Activated naive CD8-positive, alpha-beta T cell (primary cell): Measurements from ENCODE around the gene DSG4.

Experiments
- H3K27ac Mint-ChIP-seq: one replicate; pipeline ENCODE4 v1.8.0; 2021; ENCODE audit warnings: mixed read lengths
- H3K27me3 Mint-ChIP-seq: one replicate; pipeline ENCODE4 v1.8.0; 2021; ENCODE audit warnings: mixed read lengths
- H3K36me3 Mint-ChIP-seq: one replicate; pipeline ENCODE4 v1.8.0; 2021; ENCODE audit warnings: mixed read lengths
- H3K4me1 Mint-ChIP-seq: one replicate; pipeline ENCODE4 v1.8.0; 2021; ENCODE audit warnings: low read depth, mixed read lengths
- H3K4me3 Mint-ChIP-seq: one replicate; pipeline ENCODE4 v1.8.0; 2021; ENCODE audit warnings: mild to moderate bottlenecking, mixed read lengths
- H3K9me3 Mint-ChIP-seq: one replicate; pipeline ENCODE4 v1.8.0; 2021; ENCODE audit warnings: low read depth, mixed read lengths

DSG4 gene

GRCh38 chr18:31426871-31427406 is 50.4 kb downstream of the DSG4 start:
- H3K9me3 Mint-ChIP-seq = peaks cover 3% of the 10 kb centered on the region
- no peak overlapping the region for H3K27ac Mint-ChIP-seq
- H3K36me3 Mint-ChIP-seq = no peaks in the 10 kb centered on the region
- H3K27me3 Mint-ChIP-seq = no peaks in the 10 kb centered on the region
- H3K4me3 Mint-ChIP-seq = no peak overlapping the region
- no peaks in the 10 kb centered on the region for H3K4me1 Mint-ChIP-seq

DNA sequence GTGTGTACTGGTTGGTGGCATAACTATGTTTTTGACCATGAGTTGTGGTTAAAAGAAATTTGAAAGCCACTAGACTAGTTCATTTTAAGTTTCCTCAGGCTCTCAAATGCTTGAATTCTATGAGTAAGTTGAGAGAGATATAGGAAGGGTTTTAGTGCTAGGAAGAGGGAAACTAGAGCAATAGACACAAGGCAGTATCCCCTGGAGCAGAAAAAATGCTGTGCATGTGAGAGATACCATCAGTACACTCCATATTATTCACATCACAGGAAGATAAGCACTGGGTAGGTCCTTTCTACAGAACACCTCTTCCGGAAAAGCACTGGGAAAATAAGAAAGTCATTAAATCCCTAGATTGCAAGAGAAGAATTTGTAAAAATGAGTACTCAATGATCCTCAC is 51.6 kb downstream of the DSG4 start:
- Mint-ChIP-seq H3K27ac (no peak overlapping the region), H3K4me3 (no peak overlapping the region), H3K27me3 (no peaks in the 10 kb centered on the region), H3K36me3 (no peaks in the 10 kb centered on the region), H3K4me1 (no peaks in the 10 kb centered on the region), H3K9me3 (peaks cover 3% of the 10 kb centered on the region)

DNA sequence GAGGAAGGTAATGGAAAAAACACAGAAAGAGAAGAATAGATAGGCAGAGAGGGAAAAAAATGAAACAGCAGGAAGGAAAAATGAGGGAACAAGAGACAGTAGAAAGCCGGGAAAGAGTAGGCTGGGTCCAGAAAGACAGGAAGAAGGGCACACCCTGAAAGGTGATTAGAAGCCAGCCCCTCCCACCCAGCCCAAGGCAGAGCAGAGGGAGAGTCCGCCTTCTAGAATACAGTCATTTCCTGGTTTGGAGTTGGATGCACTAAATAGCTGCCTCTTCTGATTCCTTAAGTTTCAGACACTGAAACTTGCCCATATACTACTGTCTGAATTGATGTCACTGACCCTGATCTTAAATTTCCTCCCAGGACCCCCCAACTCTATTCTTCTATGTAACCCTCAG is 53.0 kb downstream of the DSG4 start:
- no peaks in the 10 kb centered on the region for H3K4me1 Mint-ChIP-seq
- no peak overlapping the region for H3K4me3 Mint-ChIP-seq
- no peaks in the 10 kb centered on the region for H3K9me3 Mint-ChIP-seq
- H3K27ac Mint-ChIP-seq = no peak overlapping the region
- H3K36me3 Mint-ChIP-seq = no peaks in the 10 kb centered on the region
- H3K27me3 Mint-ChIP-seq = peaks cover 2% of the 10 kb centered on the region

DNA sequence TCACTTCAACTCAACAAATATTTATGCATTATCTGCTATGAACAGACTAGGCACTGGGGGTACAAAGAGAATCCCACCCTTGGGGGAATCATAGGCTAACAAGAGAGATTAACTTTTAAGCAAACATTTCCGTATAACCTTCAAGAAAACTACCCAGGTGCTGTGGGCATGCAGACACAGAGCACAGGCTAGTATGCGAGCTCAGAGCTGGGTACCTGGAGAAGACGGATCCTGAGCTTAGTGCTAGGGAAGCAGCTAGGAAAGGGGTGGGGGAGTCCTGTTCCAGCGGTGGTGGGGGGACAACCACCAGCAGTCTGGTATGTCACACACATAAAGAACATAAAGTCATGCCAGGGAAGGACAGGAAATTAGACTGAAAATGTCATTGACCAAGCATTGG is 53.5 kb downstream of the DSG4 start:
- H3K9me3 Mint-ChIP-seq = no peaks in the 10 kb centered on the region
- H3K27ac Mint-ChIP-seq = no peak overlapping the region
- no peaks in the 10 kb centered on the region for H3K4me1 Mint-ChIP-seq
- no peak overlapping the region for H3K4me3 Mint-ChIP-seq
- H3K27me3 Mint-ChIP-seq = peaks cover 2% of the 10 kb centered on the region
- H3K36me3 Mint-ChIP-seq = no peaks in the 10 kb centered on the region

GRCh38 chr18:31430554-31430953 is 54.0 kb downstream of the DSG4 start:
- H3K4me3 Mint-ChIP-seq = no peak overlapping the region
- H3K27ac Mint-ChIP-seq = no peak overlapping the region
- H3K27me3 Mint-ChIP-seq = peaks cover 2% of the 10 kb centered on the region
- no peaks in the 10 kb centered on the region for H3K4me1 Mint-ChIP-seq
- no peaks in the 10 kb centered on the region for H3K9me3 Mint-ChIP-seq
- H3K36me3 Mint-ChIP-seq = no peaks in the 10 kb centered on the region

GRCh38 chr18:31432316-31432715 is 55.7 kb downstream of the DSG4 start:
- Mint-ChIP-seq H3K4me1 (no peaks in the 10 kb centered on the region), H3K36me3 (no peaks in the 10 kb centered on the region), H3K27ac (no peak overlapping the region), H3K27me3 (peaks cover 2% of the 10 kb centered on the region), H3K4me3 (no peak overlapping the region), H3K9me3 (no peaks in the 10 kb centered on the region)

- H3K27me3 Mint-ChIP-seq = peaks cover 2% of the 10 kb centered on the region
- H3K4me3 Mint-ChIP-seq = no peak overlapping the region
- H3K36me3 Mint-ChIP-seq = no peaks in the 10 kb centered on the region
- H3K4me1 Mint-ChIP-seq = no peaks in the 10 kb centered on the region
- no peak overlapping the region for H3K27ac Mint-ChIP-seq
- H3K9me3 Mint-ChIP-seq = no peaks in the 10 kb centered on the region
Observed at GRCh38 chr18:31436825-31437224, 60.2 kb downstream of the DSG4 start.

GRCh38 chr18:31438402-31438801 is 61.8 kb downstream of the DSG4 start:
- H3K36me3 Mint-ChIP-seq = no peaks in the 10 kb centered on the region
- H3K27me3 Mint-ChIP-seq = peaks cover 2% of the 10 kb centered on the region
- no peaks in the 10 kb centered on the region for H3K4me1 Mint-ChIP-seq
- no peaks in the 10 kb centered on the region for H3K9me3 Mint-ChIP-seq
- no peak overlapping the region for H3K27ac Mint-ChIP-seq
- no peak overlapping the region for H3K4me3 Mint-ChIP-seq

GRCh38 chr18:31439807-31440325 is 63.3 kb downstream of the DSG4 start:
- H3K9me3 Mint-ChIP-seq = no peaks in the 10 kb centered on the region
- H3K4me3 Mint-ChIP-seq = no peak overlapping the region
- no peaks in the 10 kb centered on the region for H3K4me1 Mint-ChIP-seq
- H3K36me3 Mint-ChIP-seq = no peaks in the 10 kb centered on the region
- H3K27me3 Mint-ChIP-seq = no peaks in the 10 kb centered on the region
- H3K27ac Mint-ChIP-seq = no peak overlapping the region

DNA sequence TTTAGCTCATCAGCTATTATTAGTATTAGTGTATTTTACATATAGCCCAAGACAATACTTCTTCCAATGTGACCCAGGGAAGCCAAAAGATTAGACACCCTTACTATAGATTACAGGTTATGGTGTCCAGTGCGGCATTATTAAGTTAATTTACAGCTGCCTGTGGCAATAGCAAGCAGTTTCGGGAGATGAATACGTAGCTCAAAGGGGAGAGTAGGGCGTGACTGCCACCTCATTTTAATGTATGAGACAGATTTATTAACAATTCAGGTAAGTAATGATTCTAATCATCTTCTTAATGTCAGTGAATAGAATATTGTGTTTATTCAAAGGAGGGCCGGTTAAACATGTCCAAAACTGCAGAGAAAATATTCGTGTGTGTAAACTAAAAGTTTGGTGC is 64.2 kb downstream of the DSG4 start:
- Mint-ChIP-seq H3K27ac (no peak overlapping the region), H3K4me1 (no peaks in the 10 kb centered on the region), H3K9me3 (no peaks in the 10 kb centered on the region), H3K4me3 (no peak overlapping the region), H3K27me3 (no peaks in the 10 kb centered on the region), H3K36me3 (no peaks in the 10 kb centered on the region)

DNA sequence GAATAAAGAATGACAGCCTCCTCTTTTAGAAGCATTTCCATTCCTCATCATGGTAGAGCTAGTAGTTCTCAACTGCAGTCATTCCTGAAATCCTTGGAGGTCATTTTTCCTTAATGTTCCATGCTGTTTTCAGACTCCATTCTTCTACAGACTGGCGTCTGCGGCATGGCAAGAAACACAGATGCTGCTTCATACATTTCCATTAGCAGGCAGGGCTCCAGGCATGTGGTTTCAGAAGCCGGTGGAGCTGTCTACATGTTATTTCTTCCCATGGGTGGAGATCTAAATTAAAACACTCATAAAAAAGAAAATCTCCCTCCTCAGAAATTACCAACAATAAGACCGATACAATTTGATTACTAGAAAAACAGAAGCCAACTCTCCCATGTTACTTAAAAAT is 64.9 kb downstream of the DSG4 start:
- no peaks in the 10 kb centered on the region for H3K27me3 Mint-ChIP-seq
- no peaks in the 10 kb centered on the region for H3K36me3 Mint-ChIP-seq
- H3K27ac Mint-ChIP-seq = no peak overlapping the region
- H3K9me3 Mint-ChIP-seq = no peaks in the 10 kb centered on the region
- H3K4me1 Mint-ChIP-seq = no peaks in the 10 kb centered on the region
- no peak overlapping the region for H3K4me3 Mint-ChIP-seq

DNA sequence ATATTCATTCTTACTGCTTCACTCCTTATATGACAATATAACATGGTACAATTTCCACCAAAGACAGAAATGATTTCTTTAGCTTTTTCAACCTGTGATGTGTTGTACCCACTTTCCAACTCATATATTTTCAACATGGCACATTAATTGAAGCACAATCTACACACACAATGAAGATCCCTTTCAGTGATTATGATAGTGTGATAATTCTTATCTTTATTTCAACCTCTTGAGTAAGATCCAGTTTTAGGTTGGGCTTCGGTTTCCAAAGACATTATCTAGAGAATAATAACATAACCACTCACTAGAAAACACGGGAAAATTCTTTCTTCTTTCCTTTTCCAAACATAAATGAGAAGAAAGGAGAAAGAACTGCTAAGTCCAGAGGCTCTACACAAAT is 67.6 kb downstream of the DSG4 start:
- Mint-ChIP-seq H3K27me3 (no peaks in the 10 kb centered on the region), H3K9me3 (no peaks in the 10 kb centered on the region), H3K4me1 (no peaks in the 10 kb centered on the region), H3K4me3 (no peak overlapping the region), H3K27ac (no peak overlapping the region), H3K36me3 (no peaks in the 10 kb centered on the region)

GRCh38 chr18:31445908-31446307 is 69.3 kb downstream of the DSG4 start:
- no peaks in the 10 kb centered on the region for H3K9me3 Mint-ChIP-seq
- H3K4me1 Mint-ChIP-seq = no peaks in the 10 kb centered on the region
- H3K4me3 Mint-ChIP-seq = no peak overlapping the region
- H3K27me3 Mint-ChIP-seq = no peaks in the 10 kb centered on the region
- no peak overlapping the region for H3K27ac Mint-ChIP-seq
- H3K36me3 Mint-ChIP-seq = no peaks in the 10 kb centered on the region

- Mint-ChIP-seq H3K4me1 (no peaks in the 10 kb centered on the region), H3K9me3 (no peaks in the 10 kb centered on the region), H3K4me3 (no peak overlapping the region), H3K27ac (no peak overlapping the region), H3K36me3 (no peaks in the 10 kb centered on the region), H3K27me3 (no peaks in the 10 kb centered on the region)
Observed at GRCh38 chr18:31446854-31447253, 70.3 kb downstream of the DSG4 start.

DNA sequence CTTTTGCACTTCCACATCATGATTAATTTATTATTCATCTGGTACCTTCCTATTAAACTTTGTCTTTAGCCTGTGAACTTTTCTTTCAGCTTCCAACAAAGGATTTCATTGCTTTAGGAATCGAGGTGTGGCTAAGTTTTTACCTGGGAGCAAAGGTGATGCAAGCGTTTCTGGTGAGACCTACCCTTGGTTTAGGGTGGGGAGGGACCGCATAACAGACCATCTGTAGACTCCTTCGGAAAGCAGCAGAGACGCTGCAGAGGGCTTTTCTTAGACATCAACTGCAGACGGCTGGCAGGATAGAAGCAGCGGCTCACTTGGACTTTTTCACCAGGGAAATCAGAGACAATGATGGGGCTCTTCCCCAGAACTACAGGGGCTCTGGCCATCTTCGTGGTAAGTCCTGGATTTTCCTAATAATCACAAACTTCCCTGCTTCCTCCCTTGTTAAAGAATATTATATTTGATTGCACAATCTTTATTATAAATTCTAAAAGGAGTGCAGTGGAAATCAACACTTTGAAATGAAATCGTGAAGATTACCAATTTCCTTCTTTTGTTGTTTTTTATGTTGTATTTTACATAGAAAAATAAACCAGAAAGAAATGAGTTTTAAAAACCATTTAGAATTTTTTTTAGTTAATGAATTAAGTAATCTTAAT is 71.1 kb downstream of the DSG4 start, which contains the start of gene DSG3:
DSG3 (plus strand) TSS at position 212 of the 662 bp plus-strand sequence; CDS start at position 349, 137 bp downstream.
- H3K36me3 Mint-ChIP-seq = no peaks in the 10 kb centered on the region
- no peaks in the 10 kb centered on the region for H3K9me3 Mint-ChIP-seq
- H3K27me3 Mint-ChIP-seq = no peaks in the 10 kb centered on the region
- H3K4me1 Mint-ChIP-seq = no peaks in the 10 kb centered on the region
- no peak within 1 kb of the TSS for H3K4me3 Mint-ChIP-seq
- H3K27ac Mint-ChIP-seq = no peak within 1 kb of the TSS

GRCh38 chr18:31450409-31450808 is 73.8 kb downstream of the DSG4 start:
- H3K27ac Mint-ChIP-seq = no peak overlapping the region
- no peak overlapping the region for H3K4me3 Mint-ChIP-seq
- H3K36me3 Mint-ChIP-seq = no peaks in the 10 kb centered on the region
- no peaks in the 10 kb centered on the region for H3K27me3 Mint-ChIP-seq
- H3K9me3 Mint-ChIP-seq = no peaks in the 10 kb centered on the region
- H3K4me1 Mint-ChIP-seq = no peaks in the 10 kb centered on the region
